NCI-H2029 treated with DMSO at 0.1 percent for 48 hours (cell line): ENCODE results near the gene RXRA.

Source experiments
- DNase-seq: peaks from one replicate; lab custom pipeline; 2025; lab: John Stamatoyannopoulos, UW

Gene RXRA

GRCh38 chr9:134324359-134325095 lies 1.7 kb upstream of the RXRA start:
- DNase-seq = no peak

- DNase-seq = no peak
These were observed 1.0 kb upstream of the RXRA start for GRCh38 chr9:134325096-134325812.

GRCh38 chr9:134326724-134327601 lies 708 bp downstream of the RXRA start:
- DNase-seq = no peak

- DNase-seq = no peak
These were observed 1.5 kb downstream of the RXRA start for GRCh38 chr9:134327671-134328231.

GRCh38 chr9:134328341-134328840 lies 2.1 kb downstream of the RXRA start:
- no peak for DNase-seq

- no peak for DNase-seq
These were observed 2.8 kb downstream of the RXRA start for GRCh38 chr9:134328841-134329575.

- DNase-seq = no peak
These were observed 3.3 kb downstream of the RXRA start for GRCh38 chr9:134329576-134329855.

GRCh38 chr9:134329886-134330285 lies 3.6 kb downstream of the RXRA start:
- no peak for DNase-seq

- no peak for DNase-seq
These were observed 4.3 kb downstream of the RXRA start for GRCh38 chr9:134330590-134330989.

GRCh38 chr9:134331186-134332025 lies 5.2 kb downstream of the RXRA start:
- no peak for DNase-seq

- no peak for DNase-seq
These were observed 6.0 kb downstream of the RXRA start for GRCh38 chr9:134332266-134332665.

GRCh38 chr9:134332841-134333233 lies 6.6 kb downstream of the RXRA start:
- DNase-seq = no peak

GRCh38 chr9:134333234-134333873 lies 7.1 kb downstream of the RXRA start:
- no peak for DNase-seq

GRCh38 chr9:134333874-134334581 lies 7.8 kb downstream of the RXRA start:
- no peak for DNase-seq

GRCh38 chr9:134335061-134335460 lies 8.8 kb downstream of the RXRA start:
- DNase-seq = no peak

- DNase-seq = no peak
These were observed 9.4 kb downstream of the RXRA start for GRCh38 chr9:134335486-134336220.

GRCh38 chr9:134336228-134336627 lies 10.0 kb downstream of the RXRA start:
- DNase-seq = no peak

GRCh38 chr9:134336924-134337323 lies 10.7 kb downstream of the RXRA start:
- DNase-seq = no peak

GRCh38 chr9:134337469-134337868 lies 11.2 kb downstream of the RXRA start:
- no peak for DNase-seq
